H9 (cell line): ENCODE results near the gene FUT8. TPM values are rescaled to one million over a fixed set of nuclear protein-coding genes. Genes with fewer than 3 reads are reported as not detected.

Source experiments
- DNase-seq: peaks from one replicate; pipeline ENCODE4 v3.0.0-alpha.2; 2017
- H2AFZ ChIP-seq: one replicate; pipeline ENCODE4 v1.6.1; 2013; ENCODE audit warnings: mild to moderate bottlenecking, low read length, control low read depth, moderate library complexity
- H2AK5ac ChIP-seq: 2 replicates; pipeline ENCODE4 v1.6.1; 2013; ENCODE audit warnings: low read length, control low read depth, mixed read lengths; ENCODE audit not compliant: insufficient read length
- H2BK120ac ChIP-seq: one replicate; pipeline ENCODE4 v1.6.1; 2013; ENCODE audit warnings: low read depth, mild to moderate bottlenecking, low read length, control low read depth, inconsistent platforms; ENCODE audit not compliant: poor library complexity, severe bottlenecking
- H2BK12ac ChIP-seq: 2 replicates; pipeline ENCODE4 v1.6.1; 2013; ENCODE audit warnings: low read length, control low read depth, mixed read lengths, low read depth; ENCODE audit not compliant: insufficient read length
- H2BK15ac ChIP-seq: 2 replicates; pipeline ENCODE4 v1.6.1; 2013; ENCODE audit warnings: low read depth, low read length, control low read depth
- H2BK20ac ChIP-seq: one replicate; pipeline ENCODE4 v1.6.1; 2013; ENCODE audit warnings: low read depth, mild to moderate bottlenecking, low read length, control low read depth, inconsistent platforms; ENCODE audit not compliant: poor library complexity, severe bottlenecking
- H2BK5ac ChIP-seq: 2 replicates; pipeline ENCODE4 v1.6.1; 2013; ENCODE audit warnings: low read length, control low read depth, mixed read lengths; ENCODE audit not compliant: insufficient read length
- H3K14ac ChIP-seq: 2 replicates; pipeline ENCODE4 v1.6.1; 2013; ENCODE audit warnings: low read length, control low read depth; ENCODE audit not compliant: insufficient read depth
- H3K18ac ChIP-seq: 2 replicates; pipeline ENCODE4 v1.6.1; 2013; ENCODE audit warnings: low read depth, mild to moderate bottlenecking, mixed read lengths, low read length, control low read depth; ENCODE audit not compliant: insufficient read length
- H3K23ac ChIP-seq: 2 replicates; pipeline ENCODE4 v1.6.1; 2013; ENCODE audit warnings: low read length, control low read depth, mixed read lengths, low read depth; ENCODE audit not compliant: insufficient read length
- H3K23me2 ChIP-seq: 2 replicates; pipeline ENCODE4 v1.6.1; 2013; ENCODE audit warnings: low read depth, mild to moderate bottlenecking, mixed read lengths, low read length, control low read depth; ENCODE audit not compliant: insufficient read length, poor library complexity, severe bottlenecking
- H3K27ac ChIP-seq: 2 replicates; pipeline ENCODE4 v1.5.1; 2013; ENCODE audit warnings: low read length, control low read depth, mixed read lengths, low read depth; ENCODE audit not compliant: insufficient read length
- H3K27me3 ChIP-seq: 2 replicates; pipeline ENCODE4 v1.6.1; 2013; ENCODE audit warnings: low read length, control low read depth, inconsistent platforms; ENCODE audit not compliant: insufficient read depth
- H3K4ac ChIP-seq: 2 replicates; pipeline ENCODE4 v1.6.1; 2013; ENCODE audit warnings: low read depth, mild to moderate bottlenecking, control low read depth, inconsistent platforms, low read length, moderate library complexity
- H3K4me1 ChIP-seq: 2 replicates; pipeline ENCODE4 v1.6.1; 2013; ENCODE audit warnings: low read length, control low read depth, inconsistent platforms; ENCODE audit not compliant: insufficient read depth
- H3K4me2 ChIP-seq: 2 replicates; pipeline ENCODE4 v1.6.1; 2013; ENCODE audit warnings: low read length, control low read depth, mixed read lengths; ENCODE audit not compliant: insufficient read length, insufficient read depth
- H3K56ac ChIP-seq: 2 replicates; pipeline ENCODE4 v1.6.1; 2013; ENCODE audit warnings: low read depth, mild to moderate bottlenecking, mixed read lengths, low read length, control low read depth; ENCODE audit not compliant: insufficient read length
- H3K79me1 ChIP-seq: 2 replicates; pipeline ENCODE4 v1.6.1; 2013; ENCODE audit warnings: low read depth, mild to moderate bottlenecking, moderate library complexity, low read length, control low read depth, inconsistent platforms; ENCODE audit not compliant: insufficient read depth, poor library complexity, severe bottlenecking
- H3K79me2 ChIP-seq: 2 replicates; pipeline ENCODE4 v1.6.1; 2013; ENCODE audit warnings: low read length, control low read depth, inconsistent platforms; ENCODE audit not compliant: insufficient read depth
- H3K9ac ChIP-seq: 2 replicates; pipeline ENCODE4 v1.6.1; 2013; ENCODE audit warnings: low read length, control low read depth, mixed read lengths; ENCODE audit not compliant: insufficient read length; ENCODE audit errors: extremely low read depth
- H3K9me3 ChIP-seq: one replicate; pipeline ENCODE4 v1.6.1; 2013; ENCODE audit warnings: low read depth, low read length, inconsistent platforms; ENCODE audit not compliant: control insufficient read depth
- H3T11ph ChIP-seq: one replicate; pipeline ENCODE4 v1.6.1; 2013; ENCODE audit warnings: mild to moderate bottlenecking, low read length, control low read depth, inconsistent platforms
- H4K20me1 ChIP-seq: one replicate; pipeline ENCODE4 v1.6.1; 2013; ENCODE audit not compliant: control insufficient read depth, insufficient read length, insufficient read depth
- H4K5ac ChIP-seq: 2 replicates; pipeline ENCODE4 v1.6.1; 2013; ENCODE audit warnings: low read depth, mild to moderate bottlenecking, mixed read lengths, low read length, control low read depth; ENCODE audit not compliant: insufficient read length
- H4K8ac ChIP-seq: replicated peaks from 2 replicates; pipeline ENCODE4 v1.6.1; 2013; ENCODE audit warnings: low read length, control low read depth, mixed read lengths, low read depth; ENCODE audit not compliant: insufficient read length
- H4K91ac ChIP-seq: 2 replicates; pipeline ENCODE4 v1.6.1; 2013; ENCODE audit warnings: low read depth, mild to moderate bottlenecking, moderate library complexity, mixed read lengths, low read length, control low read depth; ENCODE audit not compliant: insufficient read length
- H3K27ac Mint-ChIP-seq, 3 experiments: 2 replicates in 2 of 3; 3 replicates in 1 of 3; pipeline ENCODE4 v1.8.0; 2020 to 2021; ENCODE audit warnings: mixed read lengths in 3 of 3, mild to moderate bottlenecking in 1 of 3, moderate library complexity in 1 of 3
- H3K27me3 Mint-ChIP-seq: 2 replicates; pipeline ENCODE4 v1.8.0; 2021; ENCODE audit warnings: low read depth, mild to moderate bottlenecking, moderate library complexity, mixed read lengths
- H3K36me3 Mint-ChIP-seq, 3 experiments: 2 replicates in 2 of 3; 3 replicates in 1 of 3; pipeline ENCODE4 v1.8.0; 2020 to 2021; ENCODE audit warnings: low read depth in 3 of 3, mixed read lengths in 3 of 3; ENCODE audit not compliant: insufficient read depth in 1 of 3
- H3K4me1 Mint-ChIP-seq, 2 experiments: 2 replicates each; pipeline ENCODE4 v1.8.0; 2020; ENCODE audit warnings: mixed read lengths in 2 of 2
- H3K4me3 Mint-ChIP-seq, 2 experiments: 2 replicates in 1 of 2; 3 replicates in 1 of 2; pipeline ENCODE4 v1.8.0; 2020 to 2021; ENCODE audit warnings: mild to moderate bottlenecking in 2 of 2, mixed read lengths in 2 of 2, moderate library complexity in 1 of 2
- H3K9me3 Mint-ChIP-seq, 2 experiments: 2 replicates in 1 of 2; 3 replicates in 1 of 2; pipeline ENCODE4 v1.8.0; 2020; ENCODE audit warnings: mild to moderate bottlenecking in 2 of 2, mixed read lengths in 2 of 2, moderate library complexity in 1 of 2
- WGBS: extraction: QIAGEN DNeasy Blood & Tissue Kit; methylation state at CpG from one replicate; pipeline ENCODE4 v1.1.7; 2013; ENCODE audit warnings: missing lambda C conversion rate, low lambda C conversion rate, mixed read lengths; ENCODE audit not compliant: insufficient read length; ENCODE audit errors: extremely low coverage; 5-methylcytosine and 5-hydroxymethylcytosine counted together
- total RNA-seq: library from RNA; stranded (reverse); gene quantifications from 2 replicates; pipeline ENCODE4 v1.2.1, GENCODE V29; 2021
- TF ChIP-seq, protein P1 (sequence below): fragments of 200-600 bp; sonication (generic); conservative IDR thresholded peaks from 3 replicates; pipeline ENCODE4 v1.8.0; 2021; ENCODE audit warnings: antibody characterized with exemption, mild to moderate bottlenecking

FUT8 gene
- total RNA-seq, 1 experiment from 2014 or later = 44.3 TPM

GRCh38 chr14:65471038-65471878, 58.7 kb downstream of the FUT8 start:
- TF ChIP-seq, protein P1, sequence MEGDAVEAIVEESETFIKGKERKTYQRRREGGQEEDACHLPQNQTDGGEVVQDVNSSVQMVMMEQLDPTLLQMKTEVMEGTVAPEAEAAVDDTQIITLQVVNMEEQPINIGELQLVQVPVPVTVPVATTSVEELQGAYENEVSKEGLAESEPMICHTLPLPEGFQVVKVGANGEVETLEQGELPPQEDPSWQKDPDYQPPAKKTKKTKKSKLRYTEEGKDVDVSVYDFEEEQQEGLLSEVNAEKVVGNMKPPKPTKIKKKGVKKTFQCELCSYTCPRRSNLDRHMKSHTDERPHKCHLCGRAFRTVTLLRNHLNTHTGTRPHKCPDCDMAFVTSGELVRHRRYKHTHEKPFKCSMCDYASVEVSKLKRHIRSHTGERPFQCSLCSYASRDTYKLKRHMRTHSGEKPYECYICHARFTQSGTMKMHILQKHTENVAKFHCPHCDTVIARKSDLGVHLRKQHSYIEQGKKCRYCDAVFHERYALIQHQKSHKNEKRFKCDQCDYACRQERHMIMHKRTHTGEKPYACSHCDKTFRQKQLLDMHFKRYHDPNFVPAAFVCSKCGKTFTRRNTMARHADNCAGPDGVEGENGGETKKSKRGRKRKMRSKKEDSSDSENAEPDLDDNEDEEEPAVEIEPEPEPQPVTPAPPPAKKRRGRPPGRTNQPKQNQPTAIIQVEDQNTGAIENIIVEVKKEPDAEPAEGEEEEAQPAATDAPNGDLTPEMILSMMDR = no peak
- Histone ChIP-seq H3K4ac (no peak overlapping the region), H4K91ac (no peak overlapping the region), H4K8ac (no peak overlapping the region), H2AFZ (no peak overlapping the region), H3K79me1 (no peaks in the 10 kb centered on the region), H3K23ac (no peak overlapping the region), H2BK20ac (no peak overlapping the region), H2AK5ac (no peak overlapping the region), H3K27ac (no peak overlapping the region), H3K56ac (no peak overlapping the region), H3K27me3 (no peaks in the 10 kb centered on the region), H2BK12ac (no peak overlapping the region), H3K23me2 (no peaks in the 10 kb centered on the region), H3K14ac (no peak overlapping the region), H3K79me2 (no peaks in the 10 kb centered on the region), H3K18ac (no peak overlapping the region), H3T11ph (no peak overlapping the region), H2BK120ac (no peak overlapping the region), H4K20me1 (no peaks in the 10 kb centered on the region), H4K5ac (no peak overlapping the region), H2BK15ac (no peak overlapping the region), H2BK5ac (no peak overlapping the region), H3K4me2 (no peak overlapping the region), H3K4me1 (peaks cover 5% of the 10 kb centered on the region; the same call in 1 of the 2 replicates), H3K9me3 (no peaks in the 10 kb centered on the region), H3K9ac (no peak overlapping the region)
- H3K36me3 Mint-ChIP-seq = peaks cover 0 to 3% (median 2%) of the 10 kb centered on the region in 3 experiments; a peak in 2 of 7 replicates
- no peaks in the 10 kb centered on the region; the same call in 1 of the 2 replicates for H3K27me3 Mint-ChIP-seq
- H3K9me3 Mint-ChIP-seq = no peaks in the 10 kb centered on the region; a peak in 1 of 5 replicates
- H3K27ac Mint-ChIP-seq = peak overlapping the region in 2 of 3 experiments; percentile 18 to 48; a peak in 2 of 7 replicates
- H3K4me1 Mint-ChIP-seq = peaks cover 41 to 53% of the 10 kb centered on the region in 2 experiments
- no peak for DNase-seq
- WGBS = no CpG with 5 or more reads among the region's 5 CpGs
- H3K4me3 Mint-ChIP-seq = no peak overlapping the region
